Psoas muscle (tissue), 8 donors: ENCODE results near the gene BFSP1. TPM values are rescaled to one million over a fixed set of nuclear protein-coding genes. Genes with fewer than 3 reads are reported as not detected.

Experiments used
- ATAC-seq, 4 donors: fragments of 200-7000 bp; cut with Tn5 transposase; one replicate each; pipeline ENCODE4 v1.9.1; 2020; ENCODE audit warnings: moderate library complexity in 3 of 4, mild to moderate bottlenecking in 2 of 4
- DNase-seq, 2 donors: peaks; one replicate each; pipeline ENCODE4 v3.0.0-alpha.2; 2020
- H3K27ac ChIP-seq: fragments of 200-600 bp; one replicate; pipeline ENCODE4 v1.8.0; 2022
- H3K27me3 ChIP-seq, 3 donors: fragments of 200-600 bp in 1 of 3; one replicate each; pipeline versions ENCODE4 v1.6.1 to v1.8.0; 2013 to 2022; ENCODE audit warnings: low read length in 2 of 3, mild to moderate bottlenecking in 2 of 3, moderate library complexity in 1 of 3; ENCODE audit not compliant: insufficient read depth in 3 of 3
- H3K36me3 ChIP-seq, 2 donors: fragments of 200-600 bp in 1 of 2; one replicate each; pipeline versions ENCODE4 v1.6.1 to v1.8.0; 2013 to 2022; ENCODE audit warnings: low read depth in 1 of 2, mild to moderate bottlenecking in 1 of 2, moderate library complexity in 1 of 2; ENCODE audit not compliant: insufficient read depth in 1 of 2
- H3K4me1 ChIP-seq: fragments of 200-600 bp; one replicate; pipeline ENCODE4 v1.8.0; 2022
- H3K4me3 ChIP-seq: fragments of 200-600 bp; one replicate; pipeline ENCODE4 v1.8.0; 2022; ENCODE audit warnings: mild to moderate bottlenecking
- H3K9me3 ChIP-seq: fragments of 200-600 bp; one replicate; pipeline ENCODE4 v1.8.0; 2022
- WGBS, 3 donors: extraction: QIAGEN DNeasy Blood & Tissue Kit; methylation state at CpG; one replicate each; pipeline versions ENCODE4 v1.1.6 to v1.1.7; 2013; 5-methylcytosine and 5-hydroxymethylcytosine counted together
- intact Hi-C, 2 donors: fragments of 100-400 bp; cut with DNase I; formaldehyde crosslinking; loops; one replicate each; pipeline versions ENCODE4 v1.11.0 to v1.14.2; 2022
- polyA plus RNA-seq, 3 donors: library from polyadenylated mRNA; stranded (reverse); fragments of 200-250 nt; gene quantifications; one replicate each; pipeline ENCODE4 v1.2.3, GENCODE V29; 2013
- total RNA-seq, 4 donors: library from RNA; stranded (reverse); fragmentation: NEBNext Ultra II Directional in 2 of 4; extraction: Animal tissue kit (Norgen Biotek cat#: 25700) in 2 of 4; gene quantifications; one replicate each; pipeline versions ENCODE4 v1.2.1 to v1.2.4, GENCODE V29; 2021 to 2023
- TF ChIP-seq, protein P1 (sequence below): fragments of 200-600 bp; IDR thresholded peaks from one replicate; pipeline ENCODE4 v1.8.0; 2022; ENCODE audit warnings: antibody characterized with exemption
- donor health status: healthy with polysubstance abuse.
- donor health status: DM: no; HTN: no; CAD: no; lungs with moderate emphysema.
- donor health status: Bipolar disorder and iron deficiency.
- donor health status: healthy.
- donor health status: DM: yes; HTN: yes; CAD: no.
- donor health status: DM: no; HTN: no; CAD: no.
- donor health status: DM: no; HTN: no; CAD: no.
- donor health status: DM: yes; HTN: yes; CAD: no.

Gene BFSP1
- total and polyA plus RNA-seq, 7 donors, result 0.12 to 0.57 (median 0.24) TPM; not detected in 1

DNA sequence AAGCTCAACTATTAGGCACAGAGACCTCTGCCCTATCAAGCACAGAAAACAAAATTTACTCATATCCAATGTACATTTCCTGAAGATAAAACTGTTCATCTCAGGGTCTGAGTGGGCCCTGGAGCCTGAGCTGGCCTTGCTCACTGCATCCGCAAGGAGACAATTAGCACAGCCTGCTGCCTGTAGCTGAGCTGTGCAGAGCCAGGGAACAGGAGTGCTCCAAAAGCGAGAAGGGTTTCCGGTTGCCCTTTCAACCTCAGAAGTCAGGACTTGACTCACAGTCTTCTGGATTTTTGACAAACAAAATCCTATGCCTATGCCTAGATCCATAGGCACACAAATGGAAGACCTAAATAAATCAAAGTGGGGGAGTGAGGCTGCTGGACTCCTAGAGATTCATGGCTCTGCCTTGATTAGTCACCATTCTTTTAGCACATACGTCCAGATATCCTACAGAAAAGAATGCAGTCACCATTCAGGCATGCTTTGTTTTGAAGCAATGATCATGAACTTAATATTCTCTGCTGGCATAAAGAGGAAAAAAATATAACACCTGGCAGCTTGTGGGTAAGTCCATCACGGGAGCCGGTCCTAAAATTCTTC, 73.5 kb downstream of the BFSP1 start:
- intact Hi-C loops, result no loop called here
- Histone ChIP-seq H3K4me3 (no peak overlapping the region), H3K27ac (no peak overlapping the region), H3K4me1 (no peaks in the 10 kb centered on the region), H3K36me3 (no peaks in the 10 kb centered on the region), H3K9me3 (no peaks in the 10 kb centered on the region), H3K27me3 (peaks cover 0 to 22% (median 0%) of the 10 kb centered on the region in 3 donors)
- TF ChIP-seq, protein P1, sequence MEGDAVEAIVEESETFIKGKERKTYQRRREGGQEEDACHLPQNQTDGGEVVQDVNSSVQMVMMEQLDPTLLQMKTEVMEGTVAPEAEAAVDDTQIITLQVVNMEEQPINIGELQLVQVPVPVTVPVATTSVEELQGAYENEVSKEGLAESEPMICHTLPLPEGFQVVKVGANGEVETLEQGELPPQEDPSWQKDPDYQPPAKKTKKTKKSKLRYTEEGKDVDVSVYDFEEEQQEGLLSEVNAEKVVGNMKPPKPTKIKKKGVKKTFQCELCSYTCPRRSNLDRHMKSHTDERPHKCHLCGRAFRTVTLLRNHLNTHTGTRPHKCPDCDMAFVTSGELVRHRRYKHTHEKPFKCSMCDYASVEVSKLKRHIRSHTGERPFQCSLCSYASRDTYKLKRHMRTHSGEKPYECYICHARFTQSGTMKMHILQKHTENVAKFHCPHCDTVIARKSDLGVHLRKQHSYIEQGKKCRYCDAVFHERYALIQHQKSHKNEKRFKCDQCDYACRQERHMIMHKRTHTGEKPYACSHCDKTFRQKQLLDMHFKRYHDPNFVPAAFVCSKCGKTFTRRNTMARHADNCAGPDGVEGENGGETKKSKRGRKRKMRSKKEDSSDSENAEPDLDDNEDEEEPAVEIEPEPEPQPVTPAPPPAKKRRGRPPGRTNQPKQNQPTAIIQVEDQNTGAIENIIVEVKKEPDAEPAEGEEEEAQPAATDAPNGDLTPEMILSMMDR, result no peak
- ATAC-seq, result no peak
- DNase-seq, result no peak
- WGBS, 3 donors, result 81 to 95% (median 92%) methylated on average over 6 of the region's 6 CpGs

DNA sequence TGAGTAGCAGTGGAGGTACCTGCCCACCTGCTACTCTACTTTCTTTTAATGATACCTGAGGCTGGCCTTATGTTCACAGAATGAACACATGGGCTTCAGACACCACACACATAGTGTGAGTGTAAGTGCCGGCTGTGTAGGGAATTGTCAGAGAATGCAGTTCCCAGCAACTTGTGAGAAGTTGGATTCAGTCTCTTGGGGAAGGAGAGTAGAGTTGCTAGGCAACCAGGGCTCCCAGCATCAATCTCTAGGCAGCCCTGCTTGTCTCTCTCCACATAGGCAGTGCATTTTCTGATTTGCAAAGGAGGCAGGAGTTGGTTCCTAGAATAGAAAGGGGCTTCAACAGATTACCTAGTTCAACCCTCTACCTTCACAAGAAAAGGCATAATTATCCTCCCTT, 74.1 kb downstream of the BFSP1 start:
- Histone ChIP-seq H3K9me3 (no peaks in the 10 kb centered on the region), H3K27me3 (peaks cover 0 to 28% (median 0%) of the 10 kb centered on the region in 3 donors), H3K4me3 (no peak overlapping the region), H3K36me3 (no peaks in the 10 kb centered on the region), H3K4me1 (no peaks in the 10 kb centered on the region), H3K27ac (no peak overlapping the region)
- TF ChIP-seq, protein P1, result no peak
- ATAC-seq (no peak), DNase-seq (no peak)
- intact Hi-C loops, result no loop called here
- WGBS, 3 donors, result 67 to 93% (median 86%) methylated on average over 1 of the region's 1 CpG

DNA sequence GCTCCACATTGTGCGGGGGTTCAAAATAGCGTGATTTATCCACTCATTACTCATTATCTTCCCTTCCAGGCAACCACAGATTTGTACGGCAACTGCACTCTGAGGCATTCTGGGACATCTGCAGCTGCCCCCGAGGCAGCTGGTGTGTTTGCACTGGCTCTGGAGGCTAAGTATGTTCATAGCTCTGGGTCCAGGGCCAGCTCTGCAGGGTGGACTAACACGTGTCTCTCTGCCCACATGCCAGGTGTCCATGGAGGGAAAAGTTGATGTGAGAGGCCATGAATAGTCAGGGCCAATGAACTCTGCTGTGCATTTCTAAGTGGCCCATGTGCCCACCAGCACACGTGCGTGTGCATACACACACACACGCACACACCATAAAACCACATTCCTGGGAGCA, 74.9 kb downstream of the BFSP1 start:
- Histone ChIP-seq H3K27ac (no peak overlapping the region), H3K4me3 (no peak overlapping the region), H3K9me3 (no peaks in the 10 kb centered on the region), H3K27me3 (peaks cover 0 to 28% (median 0%) of the 10 kb centered on the region in 3 donors), H3K4me1 (no peaks in the 10 kb centered on the region), H3K36me3 (no peaks in the 10 kb centered on the region)
- no peak for ATAC-seq
- TF ChIP-seq, protein P1, result no peak
- WGBS, 3 donors, result 32 to 50% (median 33%) methylated on average over 8 of the region's 8 CpGs
- intact Hi-C loops, result no loop called here
- no peak for DNase-seq

DNA sequence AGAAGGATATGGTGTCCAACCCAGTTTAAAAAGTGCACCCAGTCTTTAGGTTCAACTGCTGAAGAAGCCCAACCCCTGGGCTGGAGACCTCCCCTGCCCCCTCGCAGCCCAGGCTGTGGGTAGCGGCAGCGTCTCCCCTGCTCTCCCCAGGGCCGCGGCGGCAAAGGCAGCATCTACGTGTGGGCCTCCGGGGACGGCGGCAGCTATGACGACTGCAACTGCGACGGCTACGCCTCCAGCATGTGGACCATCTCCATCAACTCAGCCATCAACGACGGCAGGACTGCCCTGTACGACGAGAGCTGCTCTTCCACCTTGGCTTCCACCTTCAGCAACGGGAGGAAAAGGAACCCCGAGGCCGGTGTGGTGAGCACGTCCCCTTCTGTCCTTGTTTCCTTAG, 77.6 kb downstream of the BFSP1 start:
- WGBS, 3 donors, result 92 to 93% (median 93%) methylated on average over 22 of the region's 22 CpGs
- DNase-seq (no peak), ATAC-seq (no peak)
- no peaks in the 10 kb centered on the region for H3K4me1 ChIP-seq
- TF ChIP-seq, protein P1, result no peak
- no peak overlapping the region for H3K4me3 ChIP-seq
- H3K27me3 ChIP-seq, result peaks cover 0 to 28% (median 0%) of the 10 kb centered on the region in 3 donors
- intact Hi-C loops, result no loop called here
- no peaks in the 10 kb centered on the region for H3K36me3 ChIP-seq
- H3K9me3 ChIP-seq, result no peaks in the 10 kb centered on the region
- no peak overlapping the region for H3K27ac ChIP-seq

DNA sequence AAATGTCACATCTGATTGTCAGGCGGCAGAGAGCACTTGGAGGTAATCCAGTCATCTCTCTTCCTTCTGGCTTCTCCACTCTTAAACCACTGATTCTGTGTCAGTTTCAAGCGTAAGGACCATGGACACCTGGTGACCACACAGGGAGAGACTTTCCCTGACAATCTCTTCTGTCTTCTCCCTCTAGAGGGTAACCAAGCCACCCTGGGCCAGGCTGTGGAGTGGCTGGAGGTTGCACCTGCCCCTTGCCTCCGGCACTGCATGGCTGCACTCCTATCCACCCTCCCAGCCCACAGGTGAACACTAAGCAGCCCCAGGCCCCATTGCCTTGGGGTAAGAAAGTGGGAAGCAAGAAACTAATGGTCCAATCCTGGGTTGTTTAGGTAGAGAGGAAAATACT, 78.7 kb downstream of the BFSP1 start:
- WGBS, 3 donors, result 68 to 80% (median 80%) methylated on average over 3 of the region's 3 CpGs
- H3K27me3 ChIP-seq, result peaks cover 0 to 28% (median 0%) of the 10 kb centered on the region in 3 donors
- intact Hi-C loops, result no loop called here
- TF ChIP-seq, protein P1, result no peak
- ATAC-seq (no peak), DNase-seq (no peak)
- H3K4me3 ChIP-seq, result no peak overlapping the region
- H3K36me3 ChIP-seq, result no peaks in the 10 kb centered on the region
- H3K4me1 ChIP-seq, result no peaks in the 10 kb centered on the region
- H3K27ac ChIP-seq, result no peak overlapping the region
- no peaks in the 10 kb centered on the region for H3K9me3 ChIP-seq
